A204.1 (cell line): ENCODE measurements around the gene SMYD5.
"Not testable (repeated sequence)": the region's sequence is repeated elsewhere in the genome, so short reads cannot be mapped to it uniquely, and the experiment has no call there.

Experiments
- FAIRE-seq: peaks from 2 replicates; lab custom pipeline; 2012; peaks lifted over from hg19 to GRCh38; lab: Jason Lieb, UNC

Gene SMYD5

GRCh38 chr2:73214120-73215035, at the start of gene SMYD5:
Gene SMYD5, plus strand, starts transcription at chr2:73214245. Its CDS starts 22 bp downstream, at chr2:73214267.
- FAIRE-seq, result peak; percentile 27

- FAIRE-seq, result not testable (repeated sequence)
Measured at GRCh38 chr2:73165978-73166377, 48.1 kb upstream of the SMYD5 start.

- not testable (repeated sequence) for FAIRE-seq
Measured at GRCh38 chr2:73166813-73167212, 47.2 kb upstream of the SMYD5 start.

- FAIRE-seq, result not testable (repeated sequence)
Measured at GRCh38 chr2:73168348-73168747, 45.7 kb upstream of the SMYD5 start.

GRCh38 chr2:73170341-73170740, 43.7 kb upstream of the SMYD5 start:
- FAIRE-seq, result not testable (repeated sequence)

GRCh38 chr2:73172963-73173362, 41.1 kb upstream of the SMYD5 start:
- no peak for FAIRE-seq

- no peak for FAIRE-seq
Measured at GRCh38 chr2:73173781-73174180, 40.3 kb upstream of the SMYD5 start.

- no peak for FAIRE-seq
Measured at GRCh38 chr2:73174244-73174643, 39.8 kb upstream of the SMYD5 start.

- FAIRE-seq, result no peak
Measured at GRCh38 chr2:73174941-73175662, 38.9 kb upstream of the SMYD5 start.

- FAIRE-seq, result no peak
Measured at GRCh38 chr2:73175663-73176204, 38.3 kb upstream of the SMYD5 start.

GRCh38 chr2:73176205-73176880, 37.7 kb upstream of the SMYD5 start:
- no peak for FAIRE-seq

- FAIRE-seq, result no peak
Measured at GRCh38 chr2:73176881-73177644, 37.0 kb upstream of the SMYD5 start.

- FAIRE-seq, result no peak
Measured at GRCh38 chr2:73177645-73178255, 36.3 kb upstream of the SMYD5 start.

GRCh38 chr2:73185965-73186364, 28.1 kb upstream of the SMYD5 start:
- no peak for FAIRE-seq

- FAIRE-seq, result no peak
Measured at GRCh38 chr2:73187549-73187948, 26.5 kb upstream of the SMYD5 start.

- FAIRE-seq, result no peak
Measured at GRCh38 chr2:73197579-73197978, 16.5 kb upstream of the SMYD5 start.

GRCh38 chr2:73200281-73200680, 13.8 kb upstream of the SMYD5 start:
- not testable (repeated sequence) for FAIRE-seq

- no peak for FAIRE-seq
Measured at GRCh38 chr2:73202156-73203054, 11.6 kb upstream of the SMYD5 start, which contains the start of gene NOTO. Gene NOTO, plus strand, starts transcription at chr2:73202574. Its CDS starts 93 bp downstream, at chr2:73202667.

GRCh38 chr2:73203055-73203681, 10.9 kb upstream of the SMYD5 start:
- FAIRE-seq, result no peak

- no peak for FAIRE-seq
Measured at GRCh38 chr2:73205611-73206010, 8.4 kb upstream of the SMYD5 start.
